Trophoblast cell (in vitro differentiated cells and primary cell): ENCODE results near the gene COL5A1.

ENCODE experiments used
- DNase-seq, 2 donors: peaks; one replicate each; pipeline ENCODE4 v3.0.0-alpha.2; 2016
- H2AFZ ChIP-seq: 2 replicates; pipeline ENCODE4 v1.6.1; 2013; ENCODE audit warnings: low read length, moderate library complexity, mild to moderate bottlenecking; ENCODE audit not compliant: insufficient read depth, poor library complexity
- H2AK5ac ChIP-seq: 2 replicates; pipeline ENCODE4 v1.6.1; 2013; ENCODE audit warnings: mild to moderate bottlenecking, low read length
- H2BK120ac ChIP-seq: 2 replicates; pipeline ENCODE4 v1.6.1; 2013; ENCODE audit warnings: low read length, mild to moderate bottlenecking, moderate library complexity; ENCODE audit not compliant: insufficient read depth, poor library complexity
- H2BK12ac ChIP-seq: 2 replicates; pipeline ENCODE4 v1.6.1; 2013; ENCODE audit warnings: mild to moderate bottlenecking, low read length, moderate library complexity
- H2BK5ac ChIP-seq: 2 replicates; pipeline ENCODE4 v1.6.1; 2013; ENCODE audit warnings: low read length, low read depth, moderate library complexity, mild to moderate bottlenecking; ENCODE audit not compliant: poor library complexity
- H3K14ac ChIP-seq: 2 replicates; pipeline ENCODE4 v1.6.1; 2013; ENCODE audit warnings: mild to moderate bottlenecking, low read length
- H3K18ac ChIP-seq: 2 replicates; pipeline ENCODE4 v1.6.1; 2013; ENCODE audit warnings: mild to moderate bottlenecking, low read length
- H3K23ac ChIP-seq: 2 replicates; pipeline ENCODE4 v1.6.1; 2013; ENCODE audit warnings: low read length
- H3K27ac ChIP-seq: 2 replicates; pipeline ENCODE4 v1.5.1; 2013; ENCODE audit warnings: low read depth, mild to moderate bottlenecking, inconsistent platforms, low read length, moderate library complexity
- H3K27me3 ChIP-seq: 2 replicates; pipeline ENCODE4 v1.6.1; 2013; ENCODE audit warnings: inconsistent platforms, mild to moderate bottlenecking, low read length, moderate library complexity; ENCODE audit not compliant: insufficient read depth
- H3K36me3 ChIP-seq, 2 experiments: 1 replicate in 1 of 2; 2 replicates in 1 of 2; pipeline ENCODE4 v1.6.1; 2013; ENCODE audit warnings: low read length in 2 of 2, mild to moderate bottlenecking in 2 of 2, moderate library complexity in 1 of 2; ENCODE audit not compliant: insufficient read depth in 2 of 2, control insufficient read depth in 1 of 2
- H3K4ac ChIP-seq: 2 replicates; pipeline ENCODE4 v1.6.1; 2013; ENCODE audit warnings: low read depth, mild to moderate bottlenecking, low read length, moderate library complexity
- H3K4me1 ChIP-seq, 2 experiments: 1 replicate in 1 of 2; 2 replicates in 1 of 2; pipeline ENCODE4 v1.6.1; 2013; ENCODE audit warnings: low read length in 2 of 2, mild to moderate bottlenecking in 2 of 2, moderate library complexity in 1 of 2; ENCODE audit not compliant: insufficient read depth in 2 of 2, control insufficient read depth in 1 of 2
- H3K4me2 ChIP-seq: 2 replicates; pipeline ENCODE4 v1.6.1; 2013; ENCODE audit warnings: inconsistent platforms, mild to moderate bottlenecking, low read length, moderate library complexity
- H3K4me3 ChIP-seq: 2 replicates; pipeline ENCODE4 v1.5.1; 2013; ENCODE audit warnings: mild to moderate bottlenecking, low read depth, low read length, inconsistent platforms
- H3K79me1 ChIP-seq: one replicate; pipeline ENCODE4 v1.6.1; 2013; ENCODE audit warnings: low read length
- H3K79me2 ChIP-seq: 2 replicates; pipeline ENCODE4 v1.6.1; 2013; ENCODE audit warnings: low read length, mild to moderate bottlenecking; ENCODE audit not compliant: control insufficient read depth, insufficient read depth, poor library complexity
- H3K9ac ChIP-seq: 2 replicates; pipeline ENCODE4 v1.6.1; 2013; ENCODE audit warnings: mild to moderate bottlenecking, low read length
- H3K9me3 ChIP-seq: 2 replicates; pipeline ENCODE4 v1.6.1; 2013; ENCODE audit warnings: low read depth, mild to moderate bottlenecking, control low read depth, inconsistent platforms, low read length; ENCODE audit not compliant: insufficient read depth
- H4K12ac ChIP-seq: 2 replicates; pipeline ENCODE4 v1.6.1; 2013; ENCODE audit warnings: low read depth, mild to moderate bottlenecking, low read length, moderate library complexity
- H4K8ac ChIP-seq: 2 replicates; pipeline ENCODE4 v1.6.1; 2013; ENCODE audit warnings: low read depth, mild to moderate bottlenecking, low read length, moderate library complexity
- H4K91ac ChIP-seq: one replicate; pipeline ENCODE4 v1.6.1; 2013; ENCODE audit warnings: low read depth, mild to moderate bottlenecking, low read length, moderate library complexity
- WGBS: extraction: QIAGEN DNeasy Blood & Tissue Kit; methylation state at CpG from one replicate; pipeline ENCODE4 v1.1.7; 2013; ENCODE audit warnings: missing lambda C conversion rate; ENCODE audit not compliant: insufficient read length, insufficient coverage; ENCODE audit errors: extremely low coverage; 5-methylcytosine and 5-hydroxymethylcytosine counted together

Gene COL5A1

DNA sequence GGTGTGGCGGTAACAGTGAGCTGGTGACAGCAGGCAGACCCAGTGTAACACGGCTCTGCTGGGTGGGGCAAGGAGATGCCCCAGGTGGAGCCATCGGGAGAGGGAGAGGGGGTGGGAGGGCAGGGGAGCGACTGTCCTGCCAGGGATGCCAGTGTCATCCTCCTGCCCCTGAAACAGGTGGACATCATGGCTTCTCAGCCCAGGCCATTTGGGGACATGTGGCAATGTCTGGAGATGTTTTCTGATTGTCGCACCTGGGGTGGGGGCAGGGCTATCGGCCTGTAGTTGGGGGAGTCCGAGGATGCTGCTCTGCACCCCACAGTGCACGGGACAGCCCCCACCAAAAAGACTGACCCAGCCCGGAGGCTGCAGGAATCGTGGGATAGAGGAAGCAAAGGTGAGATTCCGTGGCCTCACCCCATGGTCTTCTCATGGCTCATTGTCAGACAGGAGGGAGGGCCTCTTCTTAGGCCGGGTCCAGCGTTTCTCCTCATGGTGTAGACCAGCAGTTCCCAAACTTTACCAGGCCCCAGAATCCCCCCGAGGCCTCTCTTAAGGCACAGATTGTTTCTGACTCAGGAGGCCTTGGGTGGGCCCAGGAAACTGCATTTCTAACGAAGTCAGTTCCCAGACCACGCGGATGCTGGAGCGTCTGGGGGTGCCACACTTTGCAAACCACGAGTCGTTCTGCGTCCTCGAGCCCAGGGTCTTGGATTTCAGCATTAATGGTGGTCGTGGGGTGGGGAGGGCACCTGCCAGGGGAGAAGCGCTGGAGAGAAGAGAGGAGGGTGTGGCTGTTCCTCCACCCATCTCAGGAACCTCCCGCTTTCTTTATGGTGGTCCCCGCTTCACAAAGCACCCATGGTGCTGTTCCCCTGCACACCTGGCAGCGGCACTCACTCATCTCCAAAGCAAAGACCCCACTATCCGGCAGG lies 11.0 kb downstream of the COL5A1 start:
- no CpG with 5 or more reads among the region's 28 CpGs for WGBS
- H2BK12ac ChIP-seq = no peak overlapping the region
- H3K79me1 ChIP-seq = peaks cover under 1% of the 10 kb centered on the region
- no peak overlapping the region for H2AK5ac ChIP-seq
- H3K27me3 ChIP-seq = no peaks in the 10 kb centered on the region
- peaks cover 2 to 26% of the 10 kb centered on the region in 2 experiments for H3K4me1 ChIP-seq
- H3K79me2 ChIP-seq = peaks cover 15% of the 10 kb centered on the region
- no peak overlapping the region for H3K9ac ChIP-seq
- H3K4me2 ChIP-seq = no peak overlapping the region
- H3K23ac ChIP-seq = no peak overlapping the region
- H3K27ac ChIP-seq = no peak overlapping the region
- H3K14ac ChIP-seq = no peak overlapping the region
- no peak overlapping the region for H4K91ac ChIP-seq
- no peak overlapping the region for H4K8ac ChIP-seq
- DNase-seq = no peak
- H3K4me3 ChIP-seq = no peak overlapping the region
- H2AFZ ChIP-seq = no peak overlapping the region
- H3K18ac ChIP-seq = peak overlapping the region; percentile 15
- no peak overlapping the region for H2BK5ac ChIP-seq
- no peak overlapping the region for H4K12ac ChIP-seq
- peak overlapping the region; percentile 52 for H3K4ac ChIP-seq
- peaks cover 33 to 57% of the 10 kb centered on the region in 2 experiments for H3K36me3 ChIP-seq
- H3K9me3 ChIP-seq = peaks cover 2% of the 10 kb centered on the region
- H2BK120ac ChIP-seq = no peak overlapping the region

DNA sequence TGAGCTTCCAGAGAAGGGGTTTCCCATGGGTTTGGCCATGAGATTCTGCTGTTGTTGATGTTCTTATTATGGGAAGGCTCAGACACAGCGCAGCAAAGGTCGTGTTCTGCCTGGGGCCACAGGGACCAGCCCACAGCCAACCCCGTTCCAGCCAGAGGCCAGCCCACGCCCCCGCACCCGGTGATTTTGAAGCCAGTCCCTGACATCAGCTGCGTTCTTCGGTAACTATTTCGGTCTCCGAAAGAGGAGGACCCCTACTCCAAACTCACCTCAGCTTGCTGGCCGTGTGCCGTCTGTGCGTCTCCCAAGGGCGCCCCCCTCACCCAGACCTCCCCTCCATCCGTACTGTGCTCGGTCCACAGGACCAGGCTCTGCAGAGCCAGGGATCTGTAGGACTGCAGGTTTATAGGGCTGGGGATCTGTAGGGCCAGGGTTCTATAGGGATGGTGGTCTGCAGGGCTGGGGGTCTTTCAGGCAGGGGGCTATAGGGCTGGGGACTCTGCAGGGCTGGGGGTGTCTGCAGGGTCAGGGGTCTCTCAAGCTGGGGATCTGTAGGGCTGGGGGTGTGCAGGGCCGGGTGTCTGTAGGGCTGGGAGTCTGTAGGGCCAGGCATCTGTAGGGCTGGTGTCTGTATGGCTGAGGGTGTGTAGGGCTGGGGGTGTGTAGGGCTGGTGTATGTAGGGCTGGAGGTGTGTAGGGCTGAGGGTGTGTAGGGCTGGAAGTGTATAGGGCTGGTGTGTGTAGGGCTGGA lies 11.8 kb downstream of the COL5A1 start:
- H4K12ac ChIP-seq = no peak overlapping the region
- peak overlapping the region; percentile 49 for H3K4ac ChIP-seq
- peak overlapping the region; percentile 63 for H3K18ac ChIP-seq
- peaks cover 19% of the 10 kb centered on the region for H3K79me2 ChIP-seq
- H3K36me3 ChIP-seq = peaks cover 26 to 50% of the 10 kb centered on the region in 2 experiments
- no peak overlapping the region for H3K4me3 ChIP-seq
- no peaks in the 10 kb centered on the region for H3K27me3 ChIP-seq
- no peak overlapping the region for H2BK12ac ChIP-seq
- no peak overlapping the region for H3K4me2 ChIP-seq
- peaks cover 6% of the 10 kb centered on the region for H3K79me1 ChIP-seq
- no peak overlapping the region for H4K8ac ChIP-seq
- WGBS = no CpG with 5 or more reads among the region's 17 CpGs
- no peak overlapping the region for H2AK5ac ChIP-seq
- no peak for DNase-seq
- H2BK5ac ChIP-seq = no peak overlapping the region
- H3K4me1 ChIP-seq = peaks cover 9 to 31% of the 10 kb centered on the region in 2 experiments
- peaks cover 2% of the 10 kb centered on the region for H3K9me3 ChIP-seq
- H2AFZ ChIP-seq = no peak overlapping the region
- H3K23ac ChIP-seq = no peak overlapping the region
- no peak overlapping the region for H3K27ac ChIP-seq
- H3K9ac ChIP-seq = no peak overlapping the region
- no peak overlapping the region for H4K91ac ChIP-seq
- H2BK120ac ChIP-seq = no peak overlapping the region
- H3K14ac ChIP-seq = peak overlapping the region; percentile 19

DNA sequence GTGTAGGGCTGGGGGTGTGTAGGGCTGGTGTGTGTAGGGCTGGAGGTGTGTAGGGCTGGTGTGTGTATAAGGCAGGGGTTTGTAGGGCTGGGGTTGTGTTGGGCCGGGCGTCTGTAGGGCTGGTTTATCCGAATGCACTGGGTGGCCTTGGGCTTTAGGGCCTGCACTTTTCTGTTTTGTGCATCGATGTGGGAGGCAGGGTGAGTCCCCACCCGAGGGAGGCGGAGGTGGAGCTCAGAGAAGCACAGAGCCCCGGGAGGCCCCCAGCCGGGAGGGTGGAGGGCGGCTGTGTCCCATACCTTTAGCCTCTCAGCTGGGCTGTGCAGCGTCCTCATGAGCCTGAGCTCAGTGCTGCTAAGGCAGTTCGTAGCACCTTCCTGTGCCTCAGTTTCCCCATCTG lies 13.5 kb downstream of the COL5A1 start:
- no CpG with 5 or more reads among the region's 11 CpGs for WGBS
- no peak overlapping the region for H4K91ac ChIP-seq

DNA sequence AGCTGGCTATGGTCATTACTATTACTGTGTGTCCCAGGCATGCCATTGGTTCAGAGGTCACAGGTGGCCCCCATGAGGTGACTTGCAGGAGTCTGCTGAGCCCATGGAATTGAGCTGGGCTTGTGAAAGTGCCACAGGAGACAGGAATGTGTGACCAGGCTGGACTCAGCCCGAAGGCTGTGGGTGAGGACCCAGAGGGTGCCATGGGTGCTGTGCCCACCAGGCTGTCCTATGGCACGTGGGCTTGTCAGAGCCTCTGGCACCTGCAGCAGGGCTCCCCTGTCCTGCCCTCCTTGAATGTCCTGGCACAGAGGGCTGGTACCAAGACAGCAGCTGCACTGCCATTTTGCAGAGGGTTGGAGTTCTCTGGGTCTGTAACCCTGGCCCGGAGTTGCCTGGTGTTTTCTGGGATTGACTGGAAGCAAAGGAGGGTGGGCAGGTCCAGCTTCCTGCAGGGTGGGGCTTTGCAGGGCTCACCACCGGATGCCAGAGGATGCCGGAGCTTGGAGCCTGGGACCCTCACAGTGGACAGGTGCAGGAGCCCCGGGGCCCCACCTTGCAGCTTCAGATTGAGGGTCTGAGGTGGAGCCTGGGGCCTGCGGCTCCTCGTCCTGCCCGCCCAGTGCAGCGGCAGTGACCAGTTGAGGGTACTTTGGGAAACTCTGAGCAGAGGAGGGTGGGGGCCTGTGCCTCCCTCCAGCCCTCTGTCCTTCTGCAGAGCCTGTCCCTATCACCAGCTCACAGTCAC lies 14.2 kb downstream of the COL5A1 start:
- Histone ChIP-seq H3K4me3 (no peak overlapping the region), H3K4ac (no peak overlapping the region), H2BK120ac (no peak overlapping the region), H3K9ac (no peak overlapping the region), H3K27ac (no peak overlapping the region), H2AK5ac (no peak overlapping the region), H3K27me3 (no peaks in the 10 kb centered on the region), H2AFZ (no peak overlapping the region), H2BK12ac (no peak overlapping the region), H3K4me2 (no peak overlapping the region), H3K9me3 (peaks cover 2% of the 10 kb centered on the region), H3K79me1 (peaks cover 18% of the 10 kb centered on the region), H3K18ac (no peak overlapping the region), H4K12ac (no peak overlapping the region), H3K14ac (no peak overlapping the region), H4K91ac (no peak overlapping the region), H3K4me1 (peaks cover 25 to 44% of the 10 kb centered on the region in 2 experiments), H3K79me2 (peaks cover 17% of the 10 kb centered on the region), H3K23ac (no peak overlapping the region), H4K8ac (no peak overlapping the region), H2BK5ac (no peak overlapping the region), H3K36me3 (peaks cover 11 to 40% of the 10 kb centered on the region in 2 experiments)
- no peak for DNase-seq
- WGBS = no CpG with 5 or more reads among the region's 10 CpGs

More for the DNA sequence above, 13.5 kb downstream of the COL5A1 start:
- Histone ChIP-seq H3K14ac (no peak overlapping the region), H4K12ac (no peak overlapping the region), H2AK5ac (no peak overlapping the region), H3K9ac (no peak overlapping the region), H2BK5ac (no peak overlapping the region), H3K23ac (no peak overlapping the region), H3K27me3 (no peaks in the 10 kb centered on the region), H4K8ac (no peak overlapping the region), H3K79me2 (peaks cover 17% of the 10 kb centered on the region), H3K4me3 (no peak overlapping the region), H3K27ac (no peak overlapping the region), H3K36me3 (peaks cover 18 to 42% of the 10 kb centered on the region in 2 experiments), H3K4ac (no peak overlapping the region), H2AFZ (no peak overlapping the region), H3K18ac (no peak overlapping the region), H3K9me3 (peaks cover 2% of the 10 kb centered on the region), H3K79me1 (peaks cover 15% of the 10 kb centered on the region), H3K4me2 (no peak overlapping the region), H2BK12ac (no peak overlapping the region), H2BK120ac (no peak overlapping the region), H3K4me1 (peaks cover 20 to 40% of the 10 kb centered on the region in 2 experiments)
- DNase-seq = no peak
